ENCODE measurements around the gene PCBP2. TPM values are rescaled to one million over a fixed set of nuclear protein-coding genes. Genes with fewer than 3 reads are reported as not detected.
A peak's percentile ranks its signal among the peaks of the same experiment; 100 is the strongest.

Gene PCBP2
- total and polyA plus RNA-seq, 11 donors, result 290 to 642 (median 478) TPM

- H3K36me3 ChIP-seq, result peaks cover 0 to 99% (median 90%) of the 10 kb centered on the region in 9 donors
- TF ChIP-seq POLR2A (IDR thresholded peaks at IDR 0.05), result no peak
- TF ChIP-seq, protein P1, sequence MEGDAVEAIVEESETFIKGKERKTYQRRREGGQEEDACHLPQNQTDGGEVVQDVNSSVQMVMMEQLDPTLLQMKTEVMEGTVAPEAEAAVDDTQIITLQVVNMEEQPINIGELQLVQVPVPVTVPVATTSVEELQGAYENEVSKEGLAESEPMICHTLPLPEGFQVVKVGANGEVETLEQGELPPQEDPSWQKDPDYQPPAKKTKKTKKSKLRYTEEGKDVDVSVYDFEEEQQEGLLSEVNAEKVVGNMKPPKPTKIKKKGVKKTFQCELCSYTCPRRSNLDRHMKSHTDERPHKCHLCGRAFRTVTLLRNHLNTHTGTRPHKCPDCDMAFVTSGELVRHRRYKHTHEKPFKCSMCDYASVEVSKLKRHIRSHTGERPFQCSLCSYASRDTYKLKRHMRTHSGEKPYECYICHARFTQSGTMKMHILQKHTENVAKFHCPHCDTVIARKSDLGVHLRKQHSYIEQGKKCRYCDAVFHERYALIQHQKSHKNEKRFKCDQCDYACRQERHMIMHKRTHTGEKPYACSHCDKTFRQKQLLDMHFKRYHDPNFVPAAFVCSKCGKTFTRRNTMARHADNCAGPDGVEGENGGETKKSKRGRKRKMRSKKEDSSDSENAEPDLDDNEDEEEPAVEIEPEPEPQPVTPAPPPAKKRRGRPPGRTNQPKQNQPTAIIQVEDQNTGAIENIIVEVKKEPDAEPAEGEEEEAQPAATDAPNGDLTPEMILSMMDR (IDR thresholded peaks at IDR 0.05), result no peak
- peaks cover 0 to 31% (median 11%) of the 10 kb centered on the region in 12 donors for H3K4me1 ChIP-seq
- intact Hi-C loops (cut with DNase I), result no loop called here
- 61 to 75% (median 70%) methylated on average over 9 of the region's 9 CpGs for WGBS, 4 donors
- H3K27ac ChIP-seq, result peak overlapping the region in 2 of 12 donors; percentile 0 to 31
- ATAC-seq (peak in 2 of 4 donors; percentile 3 to 12), DNase-seq (no peak)
- no peaks in the 10 kb centered on the region for H3K9me3 ChIP-seq
- H3K4me3 ChIP-seq, result no peak overlapping the region
- H3K27me3 ChIP-seq, result no peaks in the 10 kb centered on the region
These were observed 31.5 kb downstream of the PCBP2 start for GRCh38 chr12:53483225-53483978.

DNA sequence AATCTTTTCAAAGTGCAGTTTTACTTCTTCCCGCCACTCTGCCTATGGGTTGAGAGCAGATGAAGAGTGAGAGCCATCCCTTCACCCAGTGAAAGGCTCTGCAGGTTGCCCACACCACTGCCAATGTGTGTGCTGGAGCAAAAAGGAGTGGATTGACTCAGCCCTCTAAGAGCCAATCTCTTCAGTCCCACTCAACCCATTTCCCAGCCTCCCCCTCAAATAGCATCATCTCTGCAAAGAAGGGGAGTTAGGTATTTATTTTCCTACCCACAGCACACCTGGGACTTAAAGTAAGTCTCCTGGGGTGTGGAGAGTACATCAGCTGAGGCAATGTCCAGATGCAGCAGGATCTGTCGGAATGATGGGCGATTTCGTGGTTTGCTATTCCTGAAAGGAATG lies 32.1 kb downstream of the PCBP2 start:
- peaks cover 0 to 95% (median 84%) of the 10 kb centered on the region in 9 donors for H3K36me3 ChIP-seq
- H3K27me3 ChIP-seq, result no peaks in the 10 kb centered on the region
- DNase-seq (no peak), ATAC-seq (no peak)
- H3K9me3 ChIP-seq, result no peaks in the 10 kb centered on the region
- TF ChIP-seq, protein P1 (IDR thresholded peaks at IDR 0.05), result no peak
- no peak for TF ChIP-seq POLR2A (IDR thresholded peaks at IDR 0.05)
- 89 to 94% (median 91%) methylated on average over 4 of the region's 4 CpGs for WGBS, 4 donors
- no peak overlapping the region for H3K27ac ChIP-seq
- H3K4me1 ChIP-seq, result peaks cover 0 to 26% (median 7%) of the 10 kb centered on the region in 12 donors
- intact Hi-C loops (cut with DNase I), result no loop called here
- H3K4me3 ChIP-seq, result no peak overlapping the region

DNA sequence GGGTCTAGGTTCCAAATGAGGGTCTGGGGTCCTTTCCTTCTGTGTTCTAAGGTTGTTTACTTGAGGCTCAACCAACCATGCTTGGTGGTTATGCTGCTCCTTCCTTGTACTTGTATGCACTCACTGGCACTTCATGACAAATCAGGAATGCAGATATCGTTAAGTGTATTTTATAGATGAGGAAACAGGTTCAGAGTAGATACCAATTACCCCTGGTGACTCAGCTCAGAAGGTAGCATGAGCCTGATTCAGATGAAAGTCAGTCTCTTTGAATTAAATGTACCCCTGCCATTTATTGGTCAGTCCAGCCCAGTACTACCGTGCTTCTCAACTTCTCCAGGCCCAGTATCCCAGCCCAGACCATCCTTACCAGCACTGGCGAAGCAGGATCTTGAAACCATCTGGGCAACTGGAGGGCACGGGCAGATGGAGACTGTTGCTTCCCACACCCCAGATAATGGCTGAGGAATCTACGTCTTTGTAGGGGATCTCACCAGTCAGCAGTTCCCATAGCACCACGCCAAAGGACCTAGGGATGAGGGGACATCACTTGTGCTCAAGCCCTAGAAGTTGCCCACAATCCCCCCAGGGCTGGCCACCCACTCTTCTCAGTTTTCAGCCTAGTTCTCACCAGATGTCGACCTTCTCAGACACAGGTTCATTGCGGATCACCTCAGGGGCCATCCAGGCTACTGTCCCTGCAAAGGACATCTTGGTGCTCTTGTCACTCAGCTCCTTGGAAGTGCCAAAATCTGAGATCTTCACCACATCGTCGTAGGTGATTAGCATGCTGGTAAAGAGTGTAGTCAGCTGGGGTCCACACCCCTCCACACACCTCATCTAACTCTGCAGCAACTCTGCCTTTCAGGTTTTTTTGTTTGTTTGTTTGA lies 33.0 kb downstream of the PCBP2 start:
- TF ChIP-seq, protein P1 (IDR thresholded peaks at IDR 0.05), result no peak
- no peak for TF ChIP-seq POLR2A (IDR thresholded peaks at IDR 0.05)
- Histone ChIP-seq H3K4me3 (no peak overlapping the region), H3K27ac (no peak overlapping the region), H3K4me1 (peaks cover 0 to 24% (median 7%) of the 10 kb centered on the region in 12 donors), H3K27me3 (no peaks in the 10 kb centered on the region), H3K36me3 (peaks cover 0 to 86% (median 76%) of the 10 kb centered on the region in 9 donors), H3K9me3 (no peaks in the 10 kb centered on the region)
- no peak for DNase-seq
- no peak for ATAC-seq
- intact Hi-C loops (cut with DNase I), result no loop called here
- 78 to 89% (median 84%) methylated on average over 10 of the region's 10 CpGs for WGBS, 4 donors
